Suprapubic skin (tissue), 4 donors: ENCODE measurements around the gene C11orf91. TPM values are rescaled to one million over a fixed set of nuclear protein-coding genes. Genes with fewer than 3 reads are reported as not detected.

ENCODE experiments used
- DNase-seq, 2 donors: peaks; one replicate each; pipeline ENCODE4 v3.0.0-alpha.2; 2019; ENCODE audit warnings: low spot score in 2 of 2
- H3K27ac ChIP-seq: fragments of 200-600 bp; sonication (generic); one replicate; pipeline ENCODE4 v1.5.1; 2019
- H3K27me3 ChIP-seq: fragments of 200-600 bp; sonication (generic); one replicate; pipeline ENCODE4 v1.5.1; 2019
- H3K36me3 ChIP-seq: fragments of 200-600 bp; sonication (generic); one replicate; pipeline ENCODE4 v1.5.1; 2019
- H3K4me1 ChIP-seq: fragments of 200-600 bp; sonication (generic); one replicate; pipeline ENCODE4 v1.5.1; 2019
- H3K4me3 ChIP-seq: fragments of 200-600 bp; sonication (generic); one replicate; pipeline ENCODE4 v1.5.1; 2019; ENCODE audit warnings: mild to moderate bottlenecking
- H3K9me3 ChIP-seq: fragments of 200-600 bp; sonication (generic); one replicate; pipeline ENCODE4 v1.5.1; 2019
- CTCF ChIP-seq, 2 donors: fragments of 200-600 bp in 1 of 2; fragments of 450-650 bp in 1 of 2; sonication (generic) in 1 of 2; IDR thresholded peaks; one replicate each; pipeline ENCODE4 v1.5.1; 2016 to 2019; ENCODE audit warnings: antibody characterized with exemption in 2 of 2, mild to moderate bottlenecking in 1 of 2, moderate library complexity in 1 of 2
- EP300 ChIP-seq: sonication (generic); formaldehyde crosslinking; IDR thresholded peaks from one replicate; pipeline ENCODE4 v1.6.1; 2017; ENCODE audit warnings: antibody characterized with exemption
- POLR2A ChIP-seq, 2 donors: fragments of 450-650 bp; IDR thresholded peaks; one replicate each; pipeline ENCODE4 v1.6.1; 2017; ENCODE audit warnings: antibody characterized with exemption in 2 of 2, mild to moderate bottlenecking in 2 of 2, moderate library complexity in 2 of 2
- POLR2AphosphoS5 ChIP-seq, 3 donors: sonication (generic); formaldehyde crosslinking; IDR thresholded peaks; one replicate each; pipeline ENCODE4 v1.6.1; 2017; ENCODE audit warnings: antibody characterized with exemption in 3 of 3
- WGBS: methylation state at CpG from one replicate; pipeline ENCODE4 v1.1.5; 2018; 5-methylcytosine and 5-hydroxymethylcytosine counted together
- total RNA-seq, 4 donors: library from RNA; depleted of rRNA; stranded (reverse); fragments of >200 nt; gene quantifications; one replicate each; pipeline ENCODE4 v1.1.0, GENCODE V29; 2016

Gene C11orf91
- total RNA-seq, 4 donors from 2014 or later = not detected

GRCh38 chr11:33718440-33718839, 17.8 kb upstream of the C11orf91 start:
- DNase-seq = no peak
- Histone ChIP-seq H3K27me3 (no peaks in the 10 kb centered on the region), H3K36me3 (peaks cover 77% of the 10 kb centered on the region), H3K27ac (no peak overlapping the region), H3K4me3 (no peak overlapping the region), H3K4me1 (peaks cover 82% of the 10 kb centered on the region), H3K9me3 (no peaks in the 10 kb centered on the region)
- WGBS = 76% methylated on average over 2 of the region's 2 CpGs
- TF ChIP-seq EP300 (no peak), POLR2A (IDR thresholded peaks at IDR 0.05) (no peak), CTCF (IDR thresholded peaks at IDR 0.05) (no peak), POLR2AphosphoS5 (IDR thresholded peaks at IDR 0.05) (no peak)

GRCh38 chr11:33716243-33716642, 15.6 kb upstream of the C11orf91 start:
- no peak overlapping the region for H3K4me3 ChIP-seq
- TF ChIP-seq POLR2A (IDR thresholded peaks at IDR 0.05) (no peak), POLR2AphosphoS5 (IDR thresholded peaks at IDR 0.05) (no peak), CTCF (IDR thresholded peaks at IDR 0.05) (no peak), EP300 (no peak)
- no peaks in the 10 kb centered on the region for H3K9me3 ChIP-seq
- peak overlapping the region; percentile 73 for H3K27ac ChIP-seq
- DNase-seq = no peak
- H3K36me3 ChIP-seq = peaks cover 80% of the 10 kb centered on the region
- no peaks in the 10 kb centered on the region for H3K27me3 ChIP-seq
- WGBS = 49% methylated on average over 2 of the region's 2 CpGs
- H3K4me1 ChIP-seq = peaks cover 61% of the 10 kb centered on the region

GRCh38 chr11:33713856-33714398, 13.3 kb upstream of the C11orf91 start:
- Histone ChIP-seq H3K4me1 (peaks cover 46% of the 10 kb centered on the region), H3K27me3 (no peaks in the 10 kb centered on the region), H3K4me3 (no peak overlapping the region), H3K9me3 (no peaks in the 10 kb centered on the region), H3K36me3 (peaks cover 75% of the 10 kb centered on the region), H3K27ac (no peak overlapping the region)
- no peak for DNase-seq
- WGBS = 78% methylated on average over 4 of the region's 4 CpGs
- TF ChIP-seq POLR2A (IDR thresholded peaks at IDR 0.05) (no peak), EP300 (no peak), POLR2AphosphoS5 (IDR thresholded peaks at IDR 0.05) (no peak), CTCF (IDR thresholded peaks at IDR 0.05) (no peak)

- H3K27ac ChIP-seq = no peak overlapping the region
- no peak overlapping the region for H3K4me3 ChIP-seq
- no peak for TF ChIP-seq EP300
- TF ChIP-seq POLR2A (IDR thresholded peaks at IDR 0.05) = no peak
- no peak for TF ChIP-seq POLR2AphosphoS5 (IDR thresholded peaks at IDR 0.05)
- no peak for TF ChIP-seq CTCF (IDR thresholded peaks at IDR 0.05)
- H3K4me1 ChIP-seq = peaks cover 42% of the 10 kb centered on the region
- H3K36me3 ChIP-seq = peaks cover 75% of the 10 kb centered on the region
- H3K27me3 ChIP-seq = no peaks in the 10 kb centered on the region
- DNase-seq = no peak
- no peaks in the 10 kb centered on the region for H3K9me3 ChIP-seq
- 84% methylated on average over 5 of the region's 5 CpGs for WGBS
These were observed 12.7 kb upstream of the C11orf91 start for GRCh38 chr11:33713151-33713855.

GRCh38 chr11:33712436-33712835, 11.8 kb upstream of the C11orf91 start:
- Histone ChIP-seq H3K36me3 (peaks cover 74% of the 10 kb centered on the region), H3K27ac (no peak overlapping the region), H3K4me3 (no peak overlapping the region), H3K9me3 (no peaks in the 10 kb centered on the region), H3K27me3 (no peaks in the 10 kb centered on the region), H3K4me1 (peaks cover 45% of the 10 kb centered on the region)
- 87% methylated on average over 3 of the region's 3 CpGs for WGBS
- DNase-seq = no peak
- TF ChIP-seq EP300 = no peak
- no peak for TF ChIP-seq CTCF (IDR thresholded peaks at IDR 0.05)
- no peak for TF ChIP-seq POLR2A (IDR thresholded peaks at IDR 0.05)
